Measurements from ENCODE around the gene NUDT12. TPM values are rescaled to one million over a fixed set of nuclear protein-coding genes. Genes with fewer than 3 reads are reported as not detected.

Gene NUDT12
- 1.3 and 5.6 TPM in 2 replicates for total RNA-seq

GRCh38 chr5:103562453-103563157 lies at the start of gene NUDT12:
NUDT12 (minus strand) TSS chr5:103562789; CDS start chr5:103560248, 2,541 bp downstream.

